CD4-positive, alpha-beta T cell treated with Interleukin-10 for 1 hour (primary cell): ENCODE data around the gene DNAJA3.
A peak's percentile ranks its signal among the peaks of the same experiment; 100 is the strongest.

Experiments
- DNase-seq: peaks from one replicate; pipeline ENCODE4 v3.0.0-alpha.2; 2020

The DNAJA3 gene

GRCh38 chr16:4408323-4408690 lies 17.4 kb upstream of the DNAJA3 start:
- DNase-seq, result no peak

- no peak for DNase-seq
These were observed 16.4 kb upstream of the DNAJA3 start for GRCh38 chr16:4409081-4409932.

GRCh38 chr16:4410335-4411075 lies 15.2 kb upstream of the DNAJA3 start:
- no peak for DNase-seq

- DNase-seq, result no peak
These were observed 14.0 kb upstream of the DNAJA3 start for GRCh38 chr16:4411684-4412083.

GRCh38 chr16:4412159-4412558 lies 13.5 kb upstream of the DNAJA3 start:
- DNase-seq, result no peak

GRCh38 chr16:4412854-4413253 lies 12.8 kb upstream of the DNAJA3 start:
- no peak for DNase-seq

- peak; percentile 92 for DNase-seq
These were observed 11.3 kb upstream of the DNAJA3 start for GRCh38 chr16:4414187-4414917.

- peak; percentile 79 for DNase-seq
These were observed 10.0 kb upstream of the DNAJA3 start for GRCh38 chr16:4415538-4416199.

GRCh38 chr16:4416200-4417032 lies 9.3 kb upstream of the DNAJA3 start, which contains the start of gene CORO7:
Gene CORO7 (minus strand): TSS chr16:4416596. CDS start chr16:4416518, 78 bp downstream.
- peak; percentile 99 for DNase-seq

- DNase-seq, result no peak
These were observed 6.2 kb upstream of the DNAJA3 start for GRCh38 chr16:4419402-4419959.

- DNase-seq, result no peak
These were observed 5.1 kb upstream of the DNAJA3 start for GRCh38 chr16:4420505-4421105.

GRCh38 chr16:4426021-4426684 lies 485 bp downstream of the DNAJA3 start:
- no peak for DNase-seq

GRCh38 chr16:4426722-4427372 lies 1.2 kb downstream of the DNAJA3 start:
- DNase-seq, result no peak

GRCh38 chr16:4428500-4428899 lies 2.8 kb downstream of the DNAJA3 start:
- no peak for DNase-seq

- no peak for DNase-seq
These were observed 5.4 kb downstream of the DNAJA3 start for GRCh38 chr16:4431023-4431422.

- DNase-seq, result no peak
These were observed 7.6 kb downstream of the DNAJA3 start for GRCh38 chr16:4433228-4433627.

GRCh38 chr16:4433914-4434787 lies 8.5 kb downstream of the DNAJA3 start:
- no peak for DNase-seq

GRCh38 chr16:4435337-4436067 lies 9.8 kb downstream of the DNAJA3 start:
- no peak for DNase-seq
